Measurements from ENCODE around the gene ADD1. TPM values are rescaled to one million over a fixed set of nuclear protein-coding genes. Genes with fewer than 3 reads are reported as not detected.

The ADD1 gene
- polyA plus RNA-seq, 1 donor (not counting 4 experiments of a cell fraction or from before 2014, with no cell fraction given), result 109 TPM

GRCh38 chr4:2906218-2906617, 62.6 kb downstream of the ADD1 start:
- dilution Hi-C loops (cut with MboI; ENCODE audit: extremely low pct_ligation_motif_present, low sequenced_read_pairs), result no loop called here
- no peaks in the 10 kb centered on the region for H3K9me1 ChIP-seq (ENCODE audit: control insufficient read depth, extremely low read depth, insufficient read depth, low read length)
- no peak overlapping the region for H3K4me2 ChIP-seq (ENCODE audit: control insufficient read depth, extremely low read depth, insufficient read depth, low read depth, low read length)
- no peak for TF ChIP-seq EZH2 (IDR thresholded peaks at IDR 0.05; ENCODE audit: low read length)
- TF ChIP-seq CTCF (optimal IDR thresholded peaks at IDR 0.05 in 1 of 3, IDR thresholded peaks at IDR 0.05 in 1 of 3, conservative IDR thresholded peaks at IDR 0.05 in 1 of 3; ENCODE audit: extremely low read depth in 1 of 3, insufficient read depth in 2 of 3, low read length in 3 of 3), result no peak
- no peak overlapping the region for H2AFZ ChIP-seq (ENCODE audit: control insufficient read depth, low read length)
- no peaks in the 10 kb centered on the region for H3K9me3 ChIP-seq (ENCODE audit: control insufficient read depth, low read depth, low read length)
- peaks cover 40 to 48% of the 10 kb centered on the region in 2 experiments for H3K36me3 ChIP-seq (ENCODE audit: control insufficient read depth in 2 of 2, extremely low read depth in 1 of 2, insufficient read depth in 2 of 2, low read length in 2 of 2)
- no peak for FAIRE-seq
- no peak overlapping the region for H3K4me3 ChIP-seq (ENCODE audit: control insufficient read depth in 2 of 3, extremely low read depth in 1 of 3, insufficient read depth in 2 of 3, low read depth in 1 of 3, low read length in 3 of 3)
- no peak overlapping the region for H3K27ac ChIP-seq (ENCODE audit: control insufficient read depth, insufficient read depth, low read length)
- no peaks in the 10 kb centered on the region for H3K4me1 ChIP-seq (ENCODE audit: control insufficient read depth, extremely low read depth, insufficient read depth, low read length)
- no peaks in the 10 kb centered on the region for H4K20me1 ChIP-seq (ENCODE audit: control insufficient read depth, extremely low read depth, insufficient read depth, low read length)
- no peaks in the 10 kb centered on the region for H3K79me2 ChIP-seq (ENCODE audit: control insufficient read depth, insufficient read depth, low read length)
- no peaks in the 10 kb centered on the region for H3K27me3 ChIP-seq (ENCODE audit: control insufficient read depth, extremely low read depth, insufficient read depth, low read length)
- DNase-seq (ENCODE audit: low read depth, low spot score), result no peak
- no peak overlapping the region for H3K9ac ChIP-seq (ENCODE audit: control insufficient read depth, extremely low read depth, insufficient read depth, low read length)

GRCh38 chr4:2907226-2907625, 63.6 kb downstream of the ADD1 start:
- FAIRE-seq, result no peak
- Histone ChIP-seq H3K9me3 (ENCODE audit: control insufficient read depth, low read depth, low read length) (no peaks in the 10 kb centered on the region), H3K36me3 (ENCODE audit: control insufficient read depth in 2 of 2, extremely low read depth in 1 of 2, insufficient read depth in 2 of 2, low read length in 2 of 2) (peaks cover 40 to 54% of the 10 kb centered on the region in 2 experiments), H4K20me1 (ENCODE audit: control insufficient read depth, extremely low read depth, insufficient read depth, low read length) (no peaks in the 10 kb centered on the region), H3K4me2 (ENCODE audit: control insufficient read depth, extremely low read depth, insufficient read depth, low read depth, low read length) (no peak overlapping the region), H3K27ac (ENCODE audit: control insufficient read depth, insufficient read depth, low read length) (no peak overlapping the region), H3K9ac (ENCODE audit: control insufficient read depth, extremely low read depth, insufficient read depth, low read length) (no peak overlapping the region), H2AFZ (ENCODE audit: control insufficient read depth, low read length) (no peak overlapping the region), H3K4me1 (ENCODE audit: control insufficient read depth, extremely low read depth, insufficient read depth, low read length) (no peaks in the 10 kb centered on the region), H3K27me3 (ENCODE audit: control insufficient read depth, extremely low read depth, insufficient read depth, low read length) (no peaks in the 10 kb centered on the region), H3K79me2 (ENCODE audit: control insufficient read depth, insufficient read depth, low read length) (no peaks in the 10 kb centered on the region), H3K9me1 (ENCODE audit: control insufficient read depth, extremely low read depth, insufficient read depth, low read length) (no peaks in the 10 kb centered on the region), H3K4me3 (ENCODE audit: control insufficient read depth in 2 of 3, extremely low read depth in 1 of 3, insufficient read depth in 2 of 3, low read depth in 1 of 3, low read length in 3 of 3) (no peak overlapping the region)
- DNase-seq (ENCODE audit: low read depth, low spot score), result no peak
- no peak for TF ChIP-seq CTCF (optimal IDR thresholded peaks at IDR 0.05 in 1 of 3, IDR thresholded peaks at IDR 0.05 in 1 of 3, conservative IDR thresholded peaks at IDR 0.05 in 1 of 3; ENCODE audit: extremely low read depth in 1 of 3, insufficient read depth in 2 of 3, low read length in 3 of 3)
- no peak for TF ChIP-seq EZH2 (IDR thresholded peaks at IDR 0.05; ENCODE audit: low read length)
- dilution Hi-C loops (cut with MboI; ENCODE audit: extremely low pct_ligation_motif_present, low sequenced_read_pairs), result no loop called here
